HG03060 (cell line): ENCODE measurements around the gene OR9A4.
A peak's percentile ranks its signal among the peaks of the same experiment; 100 is the strongest.
"Not testable (repeated sequence)": the region's sequence is repeated elsewhere in the genome, so short reads cannot be mapped to it uniquely, and the experiment has no call there.

ENCODE experiments used
- ATAC-seq: cut with Tn5 transposase; IDR thresholded peaks from one replicate; pipeline ENCODE4 v1.9.1; 2021; ENCODE audit warnings: low read depth, moderate number of reproducible peaks; ENCODE audit not compliant: unreplicated experiment

Gene OR9A4, protein sequence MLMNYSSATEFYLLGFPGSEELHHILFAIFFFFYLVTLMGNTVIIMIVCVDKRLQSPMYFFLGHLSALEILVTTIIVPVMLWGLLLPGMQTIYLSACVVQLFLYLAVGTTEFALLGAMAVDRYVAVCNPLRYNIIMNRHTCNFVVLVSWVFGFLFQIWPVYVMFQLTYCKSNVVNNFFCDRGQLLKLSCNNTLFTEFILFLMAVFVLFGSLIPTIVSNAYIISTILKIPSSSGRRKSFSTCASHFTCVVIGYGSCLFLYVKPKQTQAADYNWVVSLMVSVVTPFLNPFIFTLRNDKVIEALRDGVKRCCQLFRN

DNA sequence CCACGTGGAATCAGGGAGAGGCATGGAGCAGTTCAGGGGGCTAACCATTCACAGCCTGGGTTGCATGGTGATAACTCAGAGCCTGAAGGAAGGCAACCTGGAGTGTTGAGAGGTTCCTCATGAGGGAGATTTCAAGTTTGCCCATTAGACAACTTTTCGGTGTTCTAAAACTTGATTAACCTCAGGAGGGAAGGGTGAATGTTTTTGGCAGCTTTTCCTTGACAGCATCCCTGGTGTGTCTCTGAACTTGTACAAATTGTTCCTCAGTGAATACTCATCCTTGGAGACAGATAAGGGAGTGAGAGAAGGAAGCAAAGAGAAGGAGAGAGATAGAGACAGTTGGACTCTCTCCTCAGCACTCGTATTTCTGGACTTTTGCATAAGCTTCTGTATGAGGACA is at the start of gene OR9A4:
Gene OR9A4 (plus strand): TSS at position 301 of the 400 bp plus-strand sequence. CDS start 2,477 bp downstream, outside the sequence.
- no peak for ATAC-seq

DNA sequence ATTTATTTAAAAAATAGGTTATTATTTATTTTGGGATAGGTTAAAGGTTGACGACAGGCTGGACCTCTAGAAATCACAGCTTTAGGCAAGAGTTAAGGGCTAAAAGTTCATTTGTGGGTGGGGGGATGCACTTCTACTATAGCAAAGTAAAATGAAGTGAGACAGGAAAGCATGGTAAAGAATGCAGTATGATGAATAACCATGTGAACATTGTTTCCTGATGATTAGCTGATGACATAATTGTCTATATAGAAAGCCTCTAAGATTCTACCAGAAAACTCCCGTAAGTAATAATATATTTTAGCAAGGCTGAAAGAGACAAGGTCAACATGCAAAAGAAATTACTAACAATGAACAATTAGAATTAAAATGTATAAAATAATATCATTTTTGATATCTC is 49.2 kb upstream of the OR9A4 start:
- ATAC-seq = no peak

DNA sequence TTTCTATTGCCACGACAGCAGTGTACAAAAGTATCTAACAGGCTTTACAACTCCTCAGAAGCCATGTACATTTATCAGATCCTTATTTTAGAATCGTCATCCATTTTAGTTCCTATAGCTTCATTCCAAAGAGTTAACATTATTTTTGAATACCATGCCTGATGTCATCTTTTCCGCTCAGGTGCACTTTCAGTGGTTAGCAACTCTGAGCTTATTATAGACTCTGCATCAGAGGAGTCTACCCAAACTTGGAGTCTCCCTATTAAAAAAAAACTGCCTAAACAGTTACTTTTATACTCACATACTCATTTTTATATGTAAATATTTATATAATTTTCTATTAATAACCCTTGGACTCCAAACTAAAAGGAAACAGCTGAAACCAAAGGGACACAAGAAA is 43.3 kb upstream of the OR9A4 start:
- peak; percentile 78 for ATAC-seq

DNA sequence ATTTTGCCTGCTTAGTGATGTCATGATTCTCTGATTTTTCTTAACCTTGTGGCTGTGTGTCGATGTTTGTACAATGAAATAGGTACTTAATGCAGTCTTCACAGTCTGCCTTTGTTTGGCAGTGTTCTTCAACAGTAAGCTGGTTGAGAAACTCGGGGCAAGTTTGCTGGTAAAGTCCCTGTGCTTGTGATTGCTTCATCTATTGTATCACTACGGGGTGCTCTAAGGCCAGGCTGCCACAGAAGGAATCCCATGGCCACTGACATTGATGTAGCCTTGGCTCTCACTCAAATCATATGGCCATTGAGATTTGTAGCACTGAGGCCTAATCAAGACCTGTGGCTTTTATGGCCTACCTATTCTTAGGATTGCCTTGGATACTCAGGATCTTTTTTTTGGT is 41.4 kb upstream of the OR9A4 start:
- ATAC-seq = no peak

DNA sequence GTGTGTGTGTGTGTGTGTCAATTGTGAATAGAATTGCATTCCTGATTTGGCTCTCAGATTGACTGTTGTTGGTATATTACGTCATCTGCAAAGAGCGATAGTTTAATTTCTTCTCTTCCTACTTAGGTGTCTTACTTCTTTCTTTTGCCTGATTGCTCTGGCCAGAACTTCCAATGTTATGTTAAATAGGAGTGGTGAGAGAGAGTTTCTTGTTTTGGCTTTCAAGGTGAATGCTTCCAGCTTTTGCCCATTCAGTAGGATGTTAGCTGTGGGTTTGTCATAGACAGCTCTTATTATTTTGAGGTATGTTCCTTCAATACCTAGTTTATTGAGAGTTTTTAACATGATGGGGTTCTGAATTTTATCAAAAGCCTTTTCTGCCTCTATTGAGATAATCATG is 40.7 kb upstream of the OR9A4 start:
- no peak for ATAC-seq

DNA sequence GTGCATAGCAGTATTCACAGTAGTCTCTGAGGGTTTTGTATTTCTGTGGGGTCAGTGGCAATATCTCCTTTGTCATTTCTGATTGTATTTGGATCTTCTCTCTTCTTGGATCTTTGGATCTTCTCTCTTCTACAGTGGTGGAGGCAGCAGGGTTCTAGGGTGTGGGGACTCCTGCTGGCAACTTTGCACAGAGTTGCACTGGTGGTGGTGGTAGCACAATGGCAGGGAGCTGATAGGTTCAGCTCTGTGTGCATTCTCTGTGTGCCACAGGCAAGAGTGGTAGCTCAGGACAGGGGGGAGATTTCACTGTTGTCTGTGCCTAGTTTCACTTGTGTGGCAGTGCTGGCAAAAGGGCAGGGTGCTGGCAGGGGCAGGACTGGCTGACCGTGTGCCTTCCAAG is 39.8 kb upstream of the OR9A4 start:
- ATAC-seq = no peak

DNA sequence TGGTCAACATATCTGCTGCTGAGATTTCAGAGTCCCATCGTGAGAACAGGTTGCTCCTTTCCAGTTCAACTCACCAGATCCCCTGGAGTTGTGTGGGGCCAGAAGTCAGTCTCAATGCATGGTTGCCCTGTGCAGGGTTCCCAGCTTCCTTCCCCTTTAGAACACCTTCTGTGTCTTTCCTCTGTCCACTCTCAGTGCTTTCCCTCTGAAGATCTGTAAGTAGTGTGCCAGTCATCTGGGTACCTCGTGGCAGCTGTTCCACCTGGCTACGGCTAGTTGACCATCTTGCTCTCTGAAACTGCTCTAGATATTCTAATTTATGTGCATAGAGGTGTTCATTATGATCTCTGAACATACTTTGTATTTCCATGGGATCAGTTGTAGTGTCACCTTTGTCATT is 38.8 kb upstream of the OR9A4 start:
- no peak for ATAC-seq

DNA sequence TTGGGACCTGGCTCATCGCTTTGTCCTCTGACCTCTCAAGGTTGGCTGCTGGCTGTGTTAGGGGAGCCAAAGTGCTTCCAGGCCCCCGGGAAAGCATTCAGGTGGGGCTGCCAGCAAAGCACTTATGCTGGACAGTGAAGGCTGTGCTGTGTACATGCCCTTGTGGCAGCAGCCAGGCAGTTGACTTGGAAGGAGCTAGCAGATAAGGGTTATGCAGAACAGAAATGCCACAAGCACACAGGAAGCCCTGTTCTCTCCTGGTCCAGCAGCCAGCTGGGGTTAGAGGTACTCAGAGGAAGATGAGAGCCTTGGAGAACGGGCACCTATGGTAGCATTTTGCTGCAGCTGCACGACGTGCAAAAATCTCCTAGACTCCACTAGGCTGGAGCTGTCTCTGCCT is 35.2 kb upstream of the OR9A4 start:
- no peak for ATAC-seq

DNA sequence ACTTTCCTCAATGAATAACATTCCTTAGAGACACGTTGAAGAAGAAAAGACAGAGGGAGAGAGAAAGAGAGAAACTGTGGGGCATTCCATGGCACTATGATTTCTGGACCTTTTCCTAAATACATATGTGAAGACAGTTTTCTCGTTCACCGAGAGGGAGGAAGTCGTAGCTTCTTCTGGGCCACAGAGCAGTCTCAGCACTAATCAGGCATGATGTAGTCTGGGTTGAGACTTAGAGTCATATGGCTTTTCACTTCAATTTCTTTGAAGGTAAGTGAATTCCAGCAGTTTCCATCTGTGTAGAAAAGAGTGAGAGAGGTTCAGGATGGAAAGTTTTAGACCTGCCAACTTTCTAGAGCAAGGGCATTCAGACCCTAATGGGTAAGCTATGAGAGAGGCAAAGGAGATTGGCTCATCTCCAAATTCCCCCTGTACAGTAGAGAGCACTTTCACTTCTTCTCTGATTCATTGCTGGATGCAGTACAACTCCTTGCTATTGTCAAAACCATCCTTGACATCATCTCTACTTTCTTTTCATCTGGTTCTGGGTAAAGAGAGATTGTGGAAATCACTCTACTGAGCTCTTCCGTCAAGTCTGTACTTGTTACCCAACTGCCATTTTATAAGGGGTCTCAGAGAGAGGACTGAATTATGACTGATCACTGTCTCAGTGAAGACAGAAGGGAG is 31.5 kb upstream of the OR9A4 start:
- peak; percentile 83 for ATAC-seq

DNA sequence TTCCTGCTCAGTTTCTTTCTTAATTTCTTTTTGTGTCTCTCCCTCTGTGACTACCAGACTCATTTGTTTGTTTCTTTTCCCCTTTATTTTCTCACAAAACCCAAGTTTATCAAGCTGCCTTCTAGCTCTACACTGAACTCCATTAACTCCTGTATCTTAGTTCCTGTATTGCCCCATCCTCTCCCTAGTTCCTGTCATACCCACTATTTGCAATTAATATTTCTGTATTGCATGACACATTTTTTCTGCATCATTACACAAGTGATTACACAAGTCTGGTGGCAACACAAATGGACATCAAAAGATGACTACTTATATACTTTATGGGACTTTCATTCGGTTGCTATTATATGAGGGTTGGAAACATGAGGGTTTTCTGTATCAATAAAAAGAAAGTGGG is 26.9 kb upstream of the OR9A4 start:
- no peak for ATAC-seq

DNA sequence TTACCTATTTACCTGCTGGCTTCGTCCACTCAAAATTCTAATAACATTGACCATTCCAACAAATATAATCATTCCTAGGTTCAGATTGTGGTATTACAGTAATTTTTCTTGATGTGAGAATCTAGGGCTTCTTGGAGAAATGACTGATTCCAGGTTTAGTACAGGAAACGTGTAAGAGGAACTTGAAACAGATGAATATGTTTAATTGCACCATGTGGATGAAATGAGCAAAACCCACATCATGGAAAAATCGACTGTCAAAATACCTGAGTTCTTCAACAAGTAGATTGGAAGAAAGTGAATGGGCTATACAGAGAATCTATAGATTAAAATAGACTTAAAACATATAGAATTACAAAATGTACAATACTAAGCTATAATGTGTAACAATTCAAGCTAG is 24.9 kb upstream of the OR9A4 start:
- ATAC-seq = no peak

DNA sequence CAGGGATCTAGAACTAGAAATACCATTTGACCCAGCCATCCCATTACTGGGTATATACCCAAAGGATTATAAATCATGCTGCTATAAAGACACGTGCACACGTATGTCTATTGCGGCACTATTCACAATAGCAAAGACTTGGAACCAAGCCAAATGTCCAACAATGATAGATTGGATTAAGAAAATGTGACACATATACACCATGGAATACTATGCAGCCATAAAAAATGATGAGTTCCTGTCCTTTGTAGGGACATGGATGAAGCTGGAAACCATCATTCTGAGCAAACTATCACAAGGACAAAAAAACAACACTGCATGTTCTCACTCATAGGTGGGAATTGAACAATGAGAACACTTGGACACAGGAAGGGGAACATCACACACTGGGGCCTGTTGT is 16.8 kb upstream of the OR9A4 start:
- not testable (repeated sequence) for ATAC-seq

DNA sequence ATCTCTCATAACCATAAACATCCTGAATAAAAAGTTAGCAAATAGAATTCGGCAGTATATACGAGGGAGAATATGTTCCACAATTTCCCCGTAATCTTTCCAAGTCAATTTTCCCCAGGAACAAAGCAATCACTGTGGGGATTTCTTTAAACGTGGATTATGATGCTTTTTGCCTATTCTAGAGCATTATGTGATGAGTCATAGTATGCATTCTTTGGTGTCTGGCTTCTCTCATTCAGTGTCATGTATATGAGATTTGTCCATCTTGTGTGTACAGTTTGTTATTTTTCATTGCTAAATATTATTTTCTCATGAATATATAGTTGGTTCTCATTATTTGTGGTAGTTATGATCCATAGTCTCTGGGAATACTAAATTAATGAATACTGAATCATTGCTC is 9.9 kb upstream of the OR9A4 start:
- no peak for ATAC-seq

DNA sequence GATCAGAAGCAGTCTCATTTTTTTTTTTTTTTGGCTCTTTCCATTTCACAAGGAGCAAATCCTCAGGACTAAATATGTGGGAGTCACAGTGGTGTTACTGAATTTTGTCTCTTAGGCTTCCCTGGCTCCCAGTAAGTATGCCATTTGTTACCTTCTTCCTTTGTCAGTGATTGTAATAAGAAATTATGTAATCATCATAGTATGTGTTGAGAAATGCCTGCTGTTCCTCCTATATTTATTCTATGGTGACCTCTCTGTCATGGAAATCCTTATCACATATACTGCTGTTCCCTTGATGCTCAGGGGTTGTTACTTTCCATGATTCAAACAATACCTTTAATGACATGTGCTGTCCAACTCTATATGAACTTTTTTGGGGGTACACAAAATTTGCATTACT is 4.8 kb upstream of the OR9A4 start:
- no peak for ATAC-seq

DNA sequence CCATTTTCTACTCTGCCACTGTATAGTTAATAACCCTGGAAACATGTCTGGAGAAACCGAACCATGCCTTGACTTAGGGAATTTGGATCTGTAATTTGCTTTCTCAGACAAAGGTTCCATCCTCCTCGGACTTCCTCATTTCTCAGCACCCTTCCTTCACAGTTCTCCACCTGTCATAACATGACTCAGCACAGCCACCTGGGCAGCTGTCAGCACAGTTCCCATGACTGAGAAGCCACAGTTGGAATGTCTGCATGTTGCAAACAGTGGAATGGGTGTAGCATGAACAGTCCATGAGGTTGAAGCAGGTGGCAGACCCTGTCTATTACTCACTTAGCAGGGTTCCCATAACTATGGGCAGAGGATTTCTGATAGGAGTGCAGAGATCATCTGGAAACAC is 634 bp upstream of the OR9A4 start:
- no peak for ATAC-seq

DNA sequence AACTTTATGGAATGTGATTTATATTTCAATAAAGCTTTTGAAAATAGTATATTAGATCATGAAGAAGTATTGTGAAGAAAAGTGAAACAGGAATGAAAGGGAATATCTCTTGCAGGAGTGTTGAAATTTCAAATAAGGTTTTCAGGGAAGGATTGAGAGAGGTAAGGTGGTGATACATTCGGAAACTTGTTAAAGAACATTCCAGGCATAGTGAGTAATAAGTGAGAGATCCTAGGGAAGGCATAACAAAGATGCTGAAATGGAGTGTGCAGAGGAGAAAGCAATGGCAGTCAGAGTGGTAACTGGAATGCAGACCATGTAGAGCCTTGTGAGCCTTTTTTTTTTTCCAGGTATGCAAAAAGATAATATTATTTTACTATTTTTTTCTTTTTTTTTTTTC is 4.1 kb downstream of the OR9A4 start:
- no peak for ATAC-seq

DNA sequence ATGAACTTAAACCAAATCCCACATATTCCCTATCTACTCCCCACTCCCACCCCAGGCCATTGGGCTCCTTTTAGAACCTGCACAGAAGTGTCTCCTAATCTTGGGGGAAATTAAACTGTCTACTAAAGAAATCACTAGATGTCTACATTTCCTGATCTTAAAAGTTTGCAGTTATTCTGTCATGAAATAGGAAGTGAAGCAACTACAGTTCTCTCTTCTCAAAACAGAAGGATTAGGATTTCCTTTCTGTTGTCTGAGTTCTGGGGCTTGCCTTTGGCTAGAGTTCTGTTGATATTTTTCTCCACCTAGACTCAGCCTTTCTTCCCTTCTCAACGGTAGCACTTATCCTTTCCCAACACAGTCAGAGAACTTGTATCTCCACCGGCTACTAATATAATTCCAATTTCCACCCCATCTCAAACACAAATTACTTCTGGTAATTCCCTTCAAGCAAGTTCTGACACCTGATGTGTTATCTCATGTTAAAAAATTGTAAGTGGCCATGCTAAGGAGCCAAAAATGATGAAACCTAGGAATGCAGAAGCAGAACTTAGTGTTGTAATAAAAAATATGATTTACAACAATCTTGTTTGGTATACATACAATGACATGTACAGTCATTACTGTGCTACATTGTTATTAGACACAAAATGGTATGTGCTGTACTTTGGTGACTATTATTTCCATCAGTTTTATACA is 12.1 kb downstream of the OR9A4 start:
- ATAC-seq = no peak

DNA sequence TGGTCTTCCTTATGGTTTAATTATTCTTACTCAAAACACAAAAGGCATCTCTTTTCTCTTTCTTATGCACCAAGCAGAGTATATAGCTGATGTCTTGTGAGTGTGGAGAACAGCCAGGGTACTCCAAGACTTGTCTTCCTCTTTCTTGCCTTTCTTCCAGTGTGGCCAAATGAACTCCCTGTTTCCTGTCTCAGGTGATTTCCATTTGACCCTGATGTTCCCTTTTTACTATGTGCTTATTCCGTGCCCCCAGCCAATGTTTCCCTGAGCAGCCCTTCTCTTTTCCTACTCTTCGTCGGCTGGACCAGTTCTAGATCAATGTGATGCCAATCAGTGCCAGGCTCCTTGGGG is 12.6 kb downstream of the OR9A4 start:
- no peak for ATAC-seq

DNA sequence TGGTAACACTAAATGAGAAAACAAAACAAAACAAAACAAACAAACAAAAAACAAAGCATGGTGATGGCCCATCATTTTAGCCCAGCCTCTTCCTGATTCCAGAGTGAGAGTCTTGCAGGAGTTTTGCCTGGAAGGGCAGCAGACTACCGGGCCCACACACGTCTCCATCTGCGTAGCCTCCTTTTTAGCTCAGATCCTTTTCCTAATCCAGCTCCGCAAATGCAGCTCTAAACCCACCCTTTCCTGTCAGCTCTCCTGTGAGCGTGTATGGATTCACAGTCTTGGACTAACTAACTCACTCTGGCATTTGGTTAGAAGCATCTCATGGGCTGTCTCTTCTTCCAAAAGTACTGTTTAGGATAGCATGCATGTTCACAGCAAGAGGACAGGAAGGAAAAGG is 14.0 kb downstream of the OR9A4 start:
- no peak for ATAC-seq

DNA sequence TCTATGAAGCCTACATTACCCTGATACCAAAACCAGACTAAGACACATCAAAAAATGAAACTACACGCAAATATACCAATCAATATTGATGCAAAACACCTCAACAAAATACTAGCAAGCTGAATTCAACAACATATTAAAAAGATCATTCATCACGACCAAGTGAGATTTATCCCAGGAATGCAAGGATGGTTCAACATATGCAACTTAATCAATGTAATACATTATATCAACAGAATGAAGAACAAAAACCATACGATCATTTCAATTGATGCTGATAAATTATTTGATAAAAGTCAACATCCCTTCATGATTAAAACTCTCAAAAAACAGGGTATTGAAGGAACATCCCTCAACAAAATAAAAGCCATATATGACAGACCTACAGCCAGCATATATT is 24.9 kb downstream of the OR9A4 start:
- ATAC-seq = no peak

DNA sequence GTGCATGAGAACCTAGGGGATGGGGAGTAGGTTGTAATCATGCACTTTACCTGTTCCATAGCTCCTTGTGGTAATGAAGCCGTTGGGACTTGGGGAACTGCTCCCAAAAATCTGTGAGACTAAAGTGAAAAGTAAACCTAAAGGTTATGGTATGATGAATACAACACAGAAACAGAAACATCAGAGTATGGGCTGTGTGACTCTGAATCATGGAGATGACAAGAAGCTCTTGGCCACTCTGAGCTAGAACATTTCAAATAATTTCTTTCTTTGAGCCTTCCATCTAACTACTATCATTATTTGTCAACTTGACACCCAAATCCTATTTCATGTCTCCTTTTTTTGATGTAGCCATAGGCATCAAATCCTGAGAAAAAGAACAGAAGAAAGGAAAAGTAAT is 27.6 kb downstream of the OR9A4 start:
- no peak for ATAC-seq

DNA sequence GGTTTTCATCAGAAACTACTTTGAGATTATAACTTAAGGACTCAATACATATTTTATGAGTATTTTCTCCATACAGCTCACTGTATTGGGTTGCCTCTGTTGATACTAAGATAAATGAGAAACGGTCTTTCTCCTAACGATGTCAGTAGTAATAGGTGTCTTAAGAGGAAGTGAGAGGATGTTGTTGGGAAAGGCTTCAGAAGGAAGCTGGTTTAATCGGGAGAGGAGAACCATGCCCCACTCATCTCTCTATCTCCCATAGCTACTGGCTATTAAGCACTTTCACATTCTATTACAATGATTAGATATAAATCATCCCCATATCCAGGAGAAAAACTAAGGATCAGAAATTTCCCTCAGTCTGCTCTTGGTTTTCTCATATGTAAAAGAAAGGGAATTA is 28.6 kb downstream of the OR9A4 start:
- ATAC-seq = no peak
